IPS-20b (cell line): Measurements from ENCODE around the gene FBXL13.
"Not testable (repeated sequence)": the region's sequence is repeated elsewhere in the genome, so short reads cannot be mapped to it uniquely, and the experiment has no call there.

ENCODE experiments used
- H3K27ac ChIP-seq: one replicate; pipeline ENCODE4 v1.5.1; 2013; ENCODE audit warnings: low read length
- H3K27me3 ChIP-seq: 2 replicates; pipeline ENCODE4 v1.6.1; 2013; ENCODE audit warnings: mild to moderate bottlenecking, low read length, inconsistent platforms; ENCODE audit not compliant: insufficient read depth
- H3K36me3 ChIP-seq: 2 replicates; pipeline ENCODE4 v1.6.1; 2013; ENCODE audit warnings: low read depth, mild to moderate bottlenecking, inconsistent platforms, low read length, moderate library complexity; ENCODE audit not compliant: insufficient read depth
- H3K4me1 ChIP-seq: 2 replicates; pipeline ENCODE4 v1.6.1; 2013; ENCODE audit warnings: mild to moderate bottlenecking, control low read depth, inconsistent platforms, low read length, moderate library complexity; ENCODE audit not compliant: insufficient read depth
- H3K4me3 ChIP-seq: 2 replicates; pipeline ENCODE4 v1.5.1; 2013; ENCODE audit warnings: mild to moderate bottlenecking, low read length, inconsistent platforms
- H3K9ac ChIP-seq: 2 replicates; pipeline ENCODE4 v1.6.1; 2013; ENCODE audit warnings: low read depth, mild to moderate bottlenecking, inconsistent platforms, low read length, moderate library complexity
- H3K9me3 ChIP-seq: 2 replicates; pipeline ENCODE4 v1.6.1; 2013; ENCODE audit warnings: mild to moderate bottlenecking, low read depth, low read length, inconsistent platforms; ENCODE audit not compliant: insufficient read depth

FBXL13 gene

DNA sequence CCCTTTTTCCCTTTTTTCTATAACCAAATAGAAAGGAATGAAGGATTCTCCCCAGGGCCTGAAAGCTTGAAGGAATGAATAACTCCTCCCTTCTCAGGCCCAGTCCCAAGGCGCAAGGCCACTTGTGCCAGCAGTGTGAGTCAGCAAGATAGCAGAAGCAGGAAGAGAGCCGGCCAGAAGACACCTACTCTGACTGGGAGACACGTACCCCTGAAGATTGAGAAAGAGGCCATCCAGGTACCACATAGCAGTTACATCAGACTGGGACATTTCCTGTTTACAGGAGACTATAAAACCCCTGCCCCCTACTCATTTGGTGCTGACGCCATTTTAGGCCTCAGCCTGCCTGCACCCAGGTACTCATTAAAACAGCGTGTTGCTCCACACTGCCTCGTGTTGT lies 96.3 kb downstream of the FBXL13 start:
- no peaks in the 10 kb centered on the region for H3K36me3 ChIP-seq
- H3K9me3 ChIP-seq = no peaks in the 10 kb centered on the region
- H3K9ac ChIP-seq = no peak overlapping the region
- no peaks in the 10 kb centered on the region for H3K27me3 ChIP-seq
- no peak overlapping the region for H3K4me3 ChIP-seq
- no peaks in the 10 kb centered on the region for H3K4me1 ChIP-seq
- no peak overlapping the region for H3K27ac ChIP-seq

DNA sequence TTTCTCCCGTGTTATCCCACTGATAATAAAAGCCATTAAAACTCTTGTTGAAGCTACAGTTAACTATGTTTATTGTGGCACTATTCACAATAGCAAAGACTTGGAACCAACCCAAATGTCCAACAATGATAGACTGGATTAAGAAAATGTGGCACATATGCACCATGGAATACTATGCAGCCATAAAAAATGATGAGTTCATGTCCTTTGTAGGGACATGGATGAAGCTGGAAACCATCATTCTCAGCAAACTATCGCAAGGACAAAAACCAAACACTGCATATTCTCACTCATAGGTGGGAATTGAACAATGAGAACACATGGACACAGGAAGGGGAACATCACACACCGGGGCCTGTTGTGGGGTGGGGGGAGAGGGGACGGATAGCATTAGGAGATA lies 97.0 kb downstream of the FBXL13 start:
- not testable (repeated sequence) for H3K4me3 ChIP-seq, H3K9ac ChIP-seq, H3K27ac ChIP-seq, H3K9me3 ChIP-seq, H3K36me3 ChIP-seq, H3K27me3 ChIP-seq, H3K4me1 ChIP-seq

DNA sequence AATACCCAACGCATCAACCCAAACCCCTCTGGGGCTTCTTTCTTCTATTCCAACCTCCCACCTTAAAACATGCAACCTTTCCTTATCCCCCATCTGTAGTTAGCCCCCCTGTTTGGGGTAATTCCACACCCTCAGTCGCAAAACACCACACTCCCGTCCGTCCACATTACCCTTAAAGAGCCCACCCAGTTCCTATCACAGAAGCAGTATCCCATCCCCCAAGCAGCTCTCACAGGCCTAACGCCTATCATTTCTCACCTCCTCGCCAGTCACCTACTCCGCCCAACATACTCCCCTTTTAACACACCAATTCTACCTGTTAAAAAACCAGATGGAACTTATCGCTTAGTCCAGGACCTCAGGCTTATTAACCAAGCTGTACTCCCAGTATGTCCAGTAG lies 98.1 kb downstream of the FBXL13 start:
- H3K27me3 ChIP-seq = no peaks in the 10 kb centered on the region
- no peaks in the 10 kb centered on the region for H3K4me1 ChIP-seq
- H3K9me3 ChIP-seq = no peaks in the 10 kb centered on the region
- H3K36me3 ChIP-seq = no peaks in the 10 kb centered on the region
- H3K4me3 ChIP-seq = no peak overlapping the region
- no peak overlapping the region for H3K27ac ChIP-seq
- H3K9ac ChIP-seq = no peak overlapping the region

DNA sequence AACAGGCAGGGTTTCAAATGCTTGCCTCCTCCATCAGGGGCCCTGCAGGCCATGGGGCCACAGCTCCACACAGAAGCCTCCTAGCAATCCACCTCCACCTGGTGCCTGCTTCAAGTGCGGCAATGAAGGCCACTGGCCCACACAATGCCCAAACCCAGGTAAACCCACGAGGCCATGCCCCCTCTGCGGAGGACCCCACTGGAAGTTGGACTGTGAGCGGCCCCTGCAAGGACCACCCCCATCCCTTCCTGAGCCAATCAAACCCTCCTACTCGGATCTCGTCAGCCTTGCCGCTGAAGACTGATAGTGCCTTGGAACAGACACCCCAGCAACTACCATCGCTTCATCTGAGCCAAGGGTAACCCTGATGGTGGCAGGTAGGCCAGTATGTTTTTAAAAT lies 98.7 kb downstream of the FBXL13 start:
- no peak overlapping the region for H3K9ac ChIP-seq
- no peaks in the 10 kb centered on the region for H3K9me3 ChIP-seq
- no peaks in the 10 kb centered on the region for H3K4me1 ChIP-seq
- H3K27me3 ChIP-seq = no peaks in the 10 kb centered on the region
- no peak overlapping the region for H3K4me3 ChIP-seq
- H3K27ac ChIP-seq = no peak overlapping the region
- no peaks in the 10 kb centered on the region for H3K36me3 ChIP-seq

DNA sequence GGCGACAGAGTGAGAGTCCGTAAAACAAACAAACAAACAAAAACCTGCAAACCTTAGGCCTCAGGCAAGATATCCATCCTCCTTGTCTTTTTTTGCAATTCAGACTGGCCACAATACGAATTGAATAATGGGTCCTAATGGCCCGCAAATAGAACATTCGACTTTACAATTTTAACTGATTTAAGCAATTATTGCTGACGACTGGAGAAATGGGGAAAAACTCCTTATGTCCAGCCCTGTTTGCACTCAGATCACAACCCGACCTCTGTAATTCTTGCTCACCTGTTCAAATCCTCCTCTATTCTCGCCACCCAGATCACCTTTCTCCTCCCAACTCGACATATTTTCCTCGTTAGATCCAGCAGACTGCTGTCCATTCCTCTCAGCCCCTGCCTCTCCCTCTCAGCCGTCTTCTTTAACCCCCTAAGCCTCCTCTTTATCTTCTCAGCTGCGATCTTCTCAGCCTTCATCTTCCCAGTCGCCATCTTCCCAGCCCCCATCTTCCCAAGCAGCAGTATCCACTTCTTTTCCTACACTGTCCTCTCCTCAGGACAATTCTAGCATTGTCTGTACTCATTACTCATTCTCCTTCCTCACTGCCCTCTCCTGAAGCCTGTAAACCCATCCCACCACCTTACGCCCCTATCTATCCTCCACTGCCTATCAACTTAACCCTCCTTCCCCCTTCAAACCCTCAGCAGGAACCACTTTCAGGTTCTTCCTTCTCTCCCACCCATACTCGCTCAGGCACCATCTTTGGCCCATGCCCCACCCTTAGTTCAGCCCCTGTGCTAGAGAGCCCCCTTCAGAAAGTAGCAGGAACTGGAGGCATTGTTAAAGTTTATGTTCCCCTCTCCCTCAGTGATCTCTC lies 100.0 kb downstream of the FBXL13 start:
- Histone ChIP-seq H3K9ac (no peak overlapping the region), H3K4me1 (no peaks in the 10 kb centered on the region), H3K4me3 (no peak overlapping the region), H3K27ac (no peak overlapping the region), H3K27me3 (no peaks in the 10 kb centered on the region), H3K36me3 (no peaks in the 10 kb centered on the region), H3K9me3 (no peaks in the 10 kb centered on the region)

DNA sequence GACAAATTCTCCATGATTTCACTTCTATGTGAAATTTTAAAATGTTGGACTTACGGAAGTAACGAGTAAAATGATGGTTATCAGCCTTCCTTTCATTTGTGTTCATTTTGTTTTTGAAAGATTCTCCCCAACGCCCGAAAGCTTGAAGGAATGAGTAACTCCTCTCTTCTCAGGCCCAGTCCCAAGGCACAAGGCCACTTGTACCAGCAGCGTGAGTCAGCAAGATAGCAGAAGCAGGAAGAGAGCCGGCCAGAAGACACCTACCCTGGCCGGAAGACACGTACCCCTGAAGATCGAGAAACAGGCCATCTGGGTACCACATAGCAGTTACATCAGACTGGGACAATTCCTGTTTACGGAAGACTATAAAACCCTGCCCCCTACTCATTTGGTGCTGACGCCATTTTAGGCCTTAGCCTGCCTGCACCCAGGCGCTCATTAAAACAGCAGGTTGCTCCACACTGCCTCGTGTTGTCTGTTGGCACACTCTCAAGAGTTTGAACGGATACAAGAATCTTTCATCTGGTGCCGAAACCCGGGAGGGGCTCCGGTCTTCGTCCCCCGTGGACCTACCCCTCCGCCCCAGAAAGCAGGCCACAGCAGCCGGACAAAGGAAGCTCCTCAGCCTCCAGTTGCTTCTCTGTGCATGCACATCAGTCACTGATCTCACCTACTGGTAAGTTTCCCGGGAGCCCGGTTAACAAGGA lies 101.3 kb downstream of the FBXL13 start:
- no peaks in the 10 kb centered on the region for H3K9me3 ChIP-seq
- H3K4me3 ChIP-seq = no peak overlapping the region
- no peak overlapping the region for H3K27ac ChIP-seq
- H3K27me3 ChIP-seq = no peaks in the 10 kb centered on the region
- no peaks in the 10 kb centered on the region for H3K36me3 ChIP-seq
- H3K9ac ChIP-seq = no peak overlapping the region
- no peaks in the 10 kb centered on the region for H3K4me1 ChIP-seq

DNA sequence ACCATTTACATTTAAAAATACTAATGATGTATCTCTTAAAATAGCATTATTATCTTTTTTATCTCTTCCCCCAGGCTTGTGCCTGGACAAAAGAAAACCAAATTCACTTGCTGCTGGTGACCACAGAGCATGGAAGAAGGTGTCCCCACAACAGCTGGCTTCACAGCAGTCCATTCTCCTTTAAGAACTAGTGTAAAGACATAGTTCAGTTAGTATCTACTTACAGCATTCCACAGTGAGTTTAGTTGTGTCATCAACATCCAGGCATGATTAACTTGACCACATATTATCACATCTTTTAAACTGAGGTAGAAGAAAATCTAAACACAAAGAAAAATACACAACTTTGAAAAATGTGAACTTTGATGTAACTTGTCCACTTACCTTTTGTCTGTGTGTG lies 106.8 kb downstream of the FBXL13 start:
- Histone ChIP-seq H3K27me3 (no peaks in the 10 kb centered on the region), H3K4me1 (no peaks in the 10 kb centered on the region), H3K9ac (no peak overlapping the region), H3K36me3 (no peaks in the 10 kb centered on the region), H3K27ac (no peak overlapping the region), H3K9me3 (no peaks in the 10 kb centered on the region), H3K4me3 (no peak overlapping the region)

DNA sequence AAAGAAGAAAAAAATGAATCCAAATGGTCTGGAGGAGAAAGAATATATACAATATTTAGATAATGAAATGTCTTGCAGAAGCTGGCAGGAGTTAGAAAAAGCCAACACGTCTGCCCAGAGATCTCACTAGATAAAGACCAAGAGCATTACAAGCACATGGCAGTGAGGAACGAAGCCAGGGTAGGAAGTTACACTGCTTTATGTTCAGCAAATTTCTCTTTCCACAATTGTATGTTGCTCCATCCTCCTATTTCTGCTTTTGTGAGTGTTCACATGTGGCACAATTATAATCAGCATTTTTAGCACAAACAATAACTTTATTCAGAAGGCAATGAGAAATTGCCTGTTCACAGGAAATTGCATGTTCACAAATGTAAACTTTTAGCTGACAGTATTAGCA lies 108.1 kb downstream of the FBXL13 start:
- Histone ChIP-seq H3K4me3 (no peak overlapping the region), H3K27me3 (no peaks in the 10 kb centered on the region), H3K4me1 (no peaks in the 10 kb centered on the region), H3K36me3 (no peaks in the 10 kb centered on the region), H3K9me3 (no peaks in the 10 kb centered on the region), H3K9ac (no peak overlapping the region), H3K27ac (no peak overlapping the region)

DNA sequence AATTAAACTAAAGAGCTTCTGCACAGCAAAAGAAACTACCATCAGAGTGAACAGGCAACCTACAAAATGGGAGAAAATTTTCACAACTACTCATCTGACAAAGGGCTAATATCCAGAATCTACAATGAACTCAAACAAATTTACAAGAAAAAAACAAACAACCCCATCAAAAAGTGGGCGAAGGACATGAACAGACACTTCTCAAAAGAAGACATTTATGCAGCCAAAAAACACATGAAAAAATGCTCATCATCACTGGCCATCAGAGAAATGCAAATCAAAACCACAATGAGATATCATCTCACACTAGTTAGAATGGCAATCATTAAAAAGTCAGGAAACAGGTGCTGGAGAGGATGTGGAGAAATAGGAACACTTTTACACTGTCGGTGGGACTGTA lies 112.6 kb downstream of the FBXL13 start:
- not testable (repeated sequence) for H3K4me3 ChIP-seq, H3K27me3 ChIP-seq, H3K36me3 ChIP-seq, H3K9me3 ChIP-seq, H3K27ac ChIP-seq, H3K9ac ChIP-seq, H3K4me1 ChIP-seq

DNA sequence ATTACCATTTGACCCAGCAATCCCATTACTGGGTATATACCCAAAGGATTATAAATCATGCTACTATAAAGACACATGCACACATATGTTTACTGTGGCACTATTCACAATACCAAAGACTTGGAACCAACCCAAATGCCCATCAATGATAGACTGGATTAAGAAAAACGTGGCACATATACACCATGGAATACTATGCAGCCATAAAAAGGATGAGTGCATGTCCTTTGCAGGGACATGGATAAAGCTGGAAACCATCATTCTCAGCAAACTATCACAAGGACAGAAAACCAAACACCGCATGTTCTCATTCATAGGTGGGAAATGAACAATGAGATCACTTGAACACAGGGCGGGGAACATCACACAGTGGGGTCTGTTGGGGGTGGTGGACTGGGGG lies 116.6 kb downstream of the FBXL13 start:
- not testable (repeated sequence) for H3K27me3 ChIP-seq, H3K9me3 ChIP-seq, H3K36me3 ChIP-seq, H3K9ac ChIP-seq, H3K4me3 ChIP-seq, H3K4me1 ChIP-seq, H3K27ac ChIP-seq

DNA sequence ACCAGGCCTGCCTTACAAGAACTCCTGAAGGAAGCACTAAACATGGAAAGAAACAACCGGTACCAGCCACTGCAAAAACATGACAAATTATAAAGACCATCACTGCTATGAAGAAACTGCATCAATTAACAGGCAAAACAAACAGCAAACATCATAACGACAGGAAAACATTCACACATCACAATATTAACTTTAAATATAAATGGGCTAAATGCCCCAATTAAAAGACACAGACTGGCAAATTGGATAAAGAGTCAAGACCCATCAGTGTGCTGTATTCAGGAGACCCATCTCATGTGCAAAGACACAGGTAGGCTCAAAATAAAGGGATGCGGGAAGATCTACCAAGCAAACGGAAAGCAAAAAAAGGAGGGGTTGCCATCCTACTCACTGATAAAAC lies 120.2 kb downstream of the FBXL13 start:
- H3K9me3 ChIP-seq, H3K9ac ChIP-seq, H3K36me3 ChIP-seq, H3K4me1 ChIP-seq, H3K4me3 ChIP-seq, H3K27me3 ChIP-seq, H3K27ac ChIP-seq: not testable (repeated sequence)

DNA sequence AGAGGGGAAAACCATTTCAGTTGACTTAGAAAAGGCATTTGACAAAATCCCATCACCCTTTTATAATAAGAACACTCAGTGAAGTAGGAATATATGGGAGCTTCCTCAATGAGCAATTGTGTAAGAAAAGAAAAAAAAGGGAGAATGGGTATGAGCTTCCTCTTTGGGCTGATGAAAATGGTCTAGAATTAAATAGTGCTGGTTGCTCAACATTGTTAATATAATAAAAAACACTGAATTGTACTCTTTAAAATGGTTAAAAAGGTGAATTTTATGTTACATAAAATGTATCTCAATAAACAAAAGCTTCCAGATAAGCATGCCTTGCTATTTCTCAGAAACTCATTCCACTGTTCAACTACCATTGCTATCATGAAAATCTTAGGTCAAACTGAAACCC lies 121.2 kb downstream of the FBXL13 start:
- Histone ChIP-seq H3K4me3 (no peak overlapping the region), H3K27ac (no peak overlapping the region), H3K27me3 (no peaks in the 10 kb centered on the region), H3K9me3 (no peaks in the 10 kb centered on the region), H3K4me1 (no peaks in the 10 kb centered on the region), H3K9ac (no peak overlapping the region), H3K36me3 (no peaks in the 10 kb centered on the region)
